ENCODE data around the gene GNB1L.
"Not testable (repeated sequence)": the region's sequence is repeated elsewhere in the genome, so short reads cannot be mapped to it uniquely, and the experiment has no call there.

Gene GNB1L

GRCh38 chr22:19795617-19796008, 59.1 kb downstream of the GNB1L start:
- Histone ChIP-seq H3K79me2 (ENCODE audit: control insufficient read depth, insufficient read depth, low read length, unreplicated experiment) (no peaks in the 10 kb centered on the region), H3K27ac (ENCODE audit: low read depth, low read length) (no peak overlapping the region), H3K4me3 (ENCODE audit: low read depth, low read length) (no peak overlapping the region), H2AFZ (ENCODE audit: low read length, unreplicated experiment) (no peak overlapping the region), H3K4me1 (ENCODE audit: control insufficient read depth, insufficient read depth, low read length, unreplicated experiment) (peaks cover 9% of the 10 kb centered on the region), H3K27me3 (ENCODE audit: insufficient read depth, low read length) (no peaks in the 10 kb centered on the region), H3K36me3 (ENCODE audit: insufficient read depth, low read length) (no peaks in the 10 kb centered on the region)

GRCh38 chr22:19793661-19794310, 60.9 kb downstream of the GNB1L start:
- Histone ChIP-seq H3K27me3 (ENCODE audit: insufficient read depth, low read length) (no peaks in the 10 kb centered on the region), H2AFZ (ENCODE audit: low read length, unreplicated experiment) (no peak overlapping the region), H3K4me1 (ENCODE audit: control insufficient read depth, insufficient read depth, low read length, unreplicated experiment) (no peaks in the 10 kb centered on the region), H3K27ac (ENCODE audit: low read depth, low read length) (no peak overlapping the region), H3K79me2 (ENCODE audit: control insufficient read depth, insufficient read depth, low read length, unreplicated experiment) (no peaks in the 10 kb centered on the region), H3K4me3 (ENCODE audit: low read depth, low read length) (no peak overlapping the region), H3K36me3 (ENCODE audit: insufficient read depth, low read length) (no peaks in the 10 kb centered on the region)

GRCh38 chr22:19793161-19793560, 61.5 kb downstream of the GNB1L start:
- H3K27me3 ChIP-seq (ENCODE audit: insufficient read depth, low read length) = no peaks in the 10 kb centered on the region
- H3K36me3 ChIP-seq (ENCODE audit: insufficient read depth, low read length) = no peaks in the 10 kb centered on the region
- no peaks in the 10 kb centered on the region for H3K79me2 ChIP-seq (ENCODE audit: control insufficient read depth, insufficient read depth, low read length, unreplicated experiment)
- no peaks in the 10 kb centered on the region for H3K4me1 ChIP-seq (ENCODE audit: control insufficient read depth, insufficient read depth, low read length, unreplicated experiment)
- H2AFZ ChIP-seq (ENCODE audit: low read length, unreplicated experiment) = no peak overlapping the region
- H3K4me3 ChIP-seq (ENCODE audit: low read depth, low read length) = no peak overlapping the region
- no peak overlapping the region for H3K27ac ChIP-seq (ENCODE audit: low read depth, low read length)

- H3K79me2 ChIP-seq (ENCODE audit: control insufficient read depth, insufficient read depth, low read length, unreplicated experiment); H3K27me3 ChIP-seq (ENCODE audit: insufficient read depth, low read length); H3K4me3 ChIP-seq (ENCODE audit: low read depth, low read length); H3K36me3 ChIP-seq (ENCODE audit: insufficient read depth, low read length); H2AFZ ChIP-seq (ENCODE audit: low read length, unreplicated experiment); H3K27ac ChIP-seq (ENCODE audit: low read depth, low read length); H3K4me1 ChIP-seq (ENCODE audit: control insufficient read depth, insufficient read depth, low read length, unreplicated experiment): not testable (repeated sequence)
These were observed 62.2 kb downstream of the GNB1L start for GRCh38 chr22:19792383-19792896.

- no peaks in the 10 kb centered on the region for H3K4me1 ChIP-seq (ENCODE audit: control insufficient read depth, insufficient read depth, low read length, unreplicated experiment)
- no peak overlapping the region for H3K4me3 ChIP-seq (ENCODE audit: low read depth, low read length)
- H2AFZ ChIP-seq (ENCODE audit: low read length, unreplicated experiment) = no peak overlapping the region
- H3K27me3 ChIP-seq (ENCODE audit: insufficient read depth, low read length) = no peaks in the 10 kb centered on the region
- no peaks in the 10 kb centered on the region for H3K36me3 ChIP-seq (ENCODE audit: insufficient read depth, low read length)
- no peak overlapping the region for H3K27ac ChIP-seq (ENCODE audit: low read depth, low read length)
- H3K79me2 ChIP-seq (ENCODE audit: control insufficient read depth, insufficient read depth, low read length, unreplicated experiment) = no peaks in the 10 kb centered on the region
These were observed 62.8 kb downstream of the GNB1L start for GRCh38 chr22:19791894-19792293.

- no peak overlapping the region for H3K4me3 ChIP-seq (ENCODE audit: low read depth, low read length)
- H3K27me3 ChIP-seq (ENCODE audit: insufficient read depth, low read length) = no peaks in the 10 kb centered on the region
- H3K4me1 ChIP-seq (ENCODE audit: control insufficient read depth, insufficient read depth, low read length, unreplicated experiment) = no peaks in the 10 kb centered on the region
- no peaks in the 10 kb centered on the region for H3K36me3 ChIP-seq (ENCODE audit: insufficient read depth, low read length)
- H3K79me2 ChIP-seq (ENCODE audit: control insufficient read depth, insufficient read depth, low read length, unreplicated experiment) = no peaks in the 10 kb centered on the region
- H3K27ac ChIP-seq (ENCODE audit: low read depth, low read length) = no peak overlapping the region
- H2AFZ ChIP-seq (ENCODE audit: low read length, unreplicated experiment) = no peak overlapping the region
These were observed 63.4 kb downstream of the GNB1L start for GRCh38 chr22:19791243-19791642.

- no peaks in the 10 kb centered on the region for H3K27me3 ChIP-seq (ENCODE audit: insufficient read depth, low read length)
- H3K79me2 ChIP-seq (ENCODE audit: control insufficient read depth, insufficient read depth, low read length, unreplicated experiment) = no peaks in the 10 kb centered on the region
- H3K4me1 ChIP-seq (ENCODE audit: control insufficient read depth, insufficient read depth, low read length, unreplicated experiment) = no peaks in the 10 kb centered on the region
- no peak overlapping the region for H3K4me3 ChIP-seq (ENCODE audit: low read depth, low read length)
- H2AFZ ChIP-seq (ENCODE audit: low read length, unreplicated experiment) = no peak overlapping the region
- H3K27ac ChIP-seq (ENCODE audit: low read depth, low read length) = no peak overlapping the region
- no peaks in the 10 kb centered on the region for H3K36me3 ChIP-seq (ENCODE audit: insufficient read depth, low read length)
These were observed 64.8 kb downstream of the GNB1L start for GRCh38 chr22:19789828-19790227.

- Histone ChIP-seq H3K79me2 (ENCODE audit: control insufficient read depth, insufficient read depth, low read length, unreplicated experiment) (no peaks in the 10 kb centered on the region), H3K36me3 (ENCODE audit: insufficient read depth, low read length) (no peaks in the 10 kb centered on the region), H3K27ac (ENCODE audit: low read depth, low read length) (no peak overlapping the region)
These were observed 65.3 kb downstream of the GNB1L start for GRCh38 chr22:19789406-19789805.

GRCh38 chr22:19788661-19789225, 65.9 kb downstream of the GNB1L start:
- Histone ChIP-seq H3K4me1 (ENCODE audit: control insufficient read depth, insufficient read depth, low read length, unreplicated experiment) (no peaks in the 10 kb centered on the region), H2AFZ (ENCODE audit: low read length, unreplicated experiment) (no peak overlapping the region), H3K4me3 (ENCODE audit: low read depth, low read length) (no peak overlapping the region), H3K36me3 (ENCODE audit: insufficient read depth, low read length) (no peaks in the 10 kb centered on the region), H3K27ac (ENCODE audit: low read depth, low read length) (no peak overlapping the region), H3K79me2 (ENCODE audit: control insufficient read depth, insufficient read depth, low read length, unreplicated experiment) (no peaks in the 10 kb centered on the region), H3K27me3 (ENCODE audit: insufficient read depth, low read length) (no peaks in the 10 kb centered on the region)

More at GRCh38 chr22:19789406-19789805, 65.3 kb downstream of the GNB1L start:
- H3K4me1 ChIP-seq (ENCODE audit: control insufficient read depth, insufficient read depth, low read length, unreplicated experiment) = no peaks in the 10 kb centered on the region
- H3K4me3 ChIP-seq (ENCODE audit: low read depth, low read length) = no peak overlapping the region
- H3K27me3 ChIP-seq (ENCODE audit: insufficient read depth, low read length) = no peaks in the 10 kb centered on the region
- no peak overlapping the region for H2AFZ ChIP-seq (ENCODE audit: low read length, unreplicated experiment)

- Histone ChIP-seq H3K4me1 (ENCODE audit: control insufficient read depth, insufficient read depth, low read length, unreplicated experiment) (no peaks in the 10 kb centered on the region), H3K27me3 (ENCODE audit: insufficient read depth, low read length) (no peaks in the 10 kb centered on the region), H3K4me3 (ENCODE audit: low read depth, low read length) (no peak overlapping the region), H3K79me2 (ENCODE audit: control insufficient read depth, insufficient read depth, low read length, unreplicated experiment) (no peaks in the 10 kb centered on the region), H2AFZ (ENCODE audit: low read length, unreplicated experiment) (no peak overlapping the region), H3K36me3 (ENCODE audit: insufficient read depth, low read length) (no peaks in the 10 kb centered on the region), H3K27ac (ENCODE audit: low read depth, low read length) (no peak overlapping the region)
These were observed 66.9 kb downstream of the GNB1L start for GRCh38 chr22:19787849-19788141.
